Purkinje cell (primary cell): ENCODE data around the gene GAPVD1. TPM values are rescaled to one million over a fixed set of nuclear protein-coding genes. Genes with fewer than 3 reads are reported as not detected.

Experiments used
- polyA plus RNA-seq: library from polyadenylated mRNA; unstranded; fragments of >200 nt; fragmentation: Nextera tagmentation; gene quantifications from 2 replicates; pipeline ENCODE4 v1.2.1, GENCODE V29; 2014

Gene GAPVD1
- 18.3 and 25.3 TPM in 2 replicates for polyA plus RNA-seq

GRCh38 chr9:125261501-125262293 is at the start of gene GAPVD1:
Gene GAPVD1, plus strand, starts transcription at chr9:125261826. Its CDS starts 37,096 bp downstream, at chr9:125298922.

GRCh38 chr9:125241000-125241862 is 20.4 kb upstream of the GAPVD1 start, which contains the start of gene HSPA5:
Gene HSPA5, minus strand, starts transcription at chr9:125241343. Its CDS starts 217 bp downstream, at chr9:125241126.

Other genes with a start within 250 kb of the GAPVD1 start
- 6.9 and 9.5 TPM in 2 replicates for gene SCAI, start 118.3 kb upstream of the GAPVD1 start, polyA plus RNA-seq
- gene PPP6C, start 72.0 kb upstream of the GAPVD1 start, polyA plus RNA-seq, result 39.5 and 42.2 TPM in 2 replicates
- 21.6 and 21.9 TPM in 2 replicates for gene RABEPK, start 61.3 kb upstream of the GAPVD1 start, polyA plus RNA-seq
- 280 and 295 TPM in 2 replicates for gene HSPA5, start 20.5 kb upstream of the GAPVD1 start, polyA plus RNA-seq